PFSK-1 (cell line): Measurements from ENCODE around the gene RNF5.

Source experiments
- POLR2AphosphoS5 ChIP-seq: IDR thresholded peaks from 2 replicates; pipeline ENCODE4 v1.6.1; 2012; ENCODE audit warnings: low read depth, mild to moderate bottlenecking, control low read depth, low read length, moderate library complexity
- TAF1 ChIP-seq: IDR thresholded peaks from 2 replicates; pipeline ENCODE4 v1.6.1; 2012; ENCODE audit warnings: low read length, control low read depth, borderline replicate concordance; ENCODE audit not compliant: insufficient read depth
- TF ChIP-seq, protein P1 (sequence below), 2 experiments: IDR thresholded peaks; 2 replicates each; pipeline versions ENCODE4 v1.6.1 to v1.8.0; 2011 to 2012; ENCODE audit warnings: low read depth in 2 of 2, low read length in 2 of 2, control low read depth in 1 of 2, inconsistent platforms in 1 of 2, mild to moderate bottlenecking in 1 of 2, moderate library complexity in 1 of 2; ENCODE audit not compliant: insufficient read depth in 1 of 2

DNA sequence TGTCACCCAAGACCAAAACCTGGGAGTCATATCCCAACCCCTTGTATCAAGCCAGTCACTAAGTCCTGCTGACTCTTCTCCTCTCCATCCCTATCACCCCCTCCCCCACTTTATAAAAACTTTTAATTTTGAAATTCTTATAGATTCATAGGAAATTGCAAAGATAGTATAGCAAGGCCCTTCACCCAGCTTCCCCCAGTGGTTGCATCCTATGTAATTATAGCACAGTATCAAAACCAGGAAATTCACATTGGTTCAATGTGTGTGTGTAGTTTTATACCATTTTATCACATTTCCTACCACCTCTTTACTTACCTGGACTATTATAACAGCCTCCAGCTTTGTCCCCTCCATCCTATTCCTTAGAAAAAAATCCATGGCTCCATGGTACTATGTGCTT is 20.2 kb upstream of the RNF5 start:
- no peak for TF ChIP-seq TAF1
- TF ChIP-seq POLR2AphosphoS5, result no peak
- TF ChIP-seq, protein P1, sequence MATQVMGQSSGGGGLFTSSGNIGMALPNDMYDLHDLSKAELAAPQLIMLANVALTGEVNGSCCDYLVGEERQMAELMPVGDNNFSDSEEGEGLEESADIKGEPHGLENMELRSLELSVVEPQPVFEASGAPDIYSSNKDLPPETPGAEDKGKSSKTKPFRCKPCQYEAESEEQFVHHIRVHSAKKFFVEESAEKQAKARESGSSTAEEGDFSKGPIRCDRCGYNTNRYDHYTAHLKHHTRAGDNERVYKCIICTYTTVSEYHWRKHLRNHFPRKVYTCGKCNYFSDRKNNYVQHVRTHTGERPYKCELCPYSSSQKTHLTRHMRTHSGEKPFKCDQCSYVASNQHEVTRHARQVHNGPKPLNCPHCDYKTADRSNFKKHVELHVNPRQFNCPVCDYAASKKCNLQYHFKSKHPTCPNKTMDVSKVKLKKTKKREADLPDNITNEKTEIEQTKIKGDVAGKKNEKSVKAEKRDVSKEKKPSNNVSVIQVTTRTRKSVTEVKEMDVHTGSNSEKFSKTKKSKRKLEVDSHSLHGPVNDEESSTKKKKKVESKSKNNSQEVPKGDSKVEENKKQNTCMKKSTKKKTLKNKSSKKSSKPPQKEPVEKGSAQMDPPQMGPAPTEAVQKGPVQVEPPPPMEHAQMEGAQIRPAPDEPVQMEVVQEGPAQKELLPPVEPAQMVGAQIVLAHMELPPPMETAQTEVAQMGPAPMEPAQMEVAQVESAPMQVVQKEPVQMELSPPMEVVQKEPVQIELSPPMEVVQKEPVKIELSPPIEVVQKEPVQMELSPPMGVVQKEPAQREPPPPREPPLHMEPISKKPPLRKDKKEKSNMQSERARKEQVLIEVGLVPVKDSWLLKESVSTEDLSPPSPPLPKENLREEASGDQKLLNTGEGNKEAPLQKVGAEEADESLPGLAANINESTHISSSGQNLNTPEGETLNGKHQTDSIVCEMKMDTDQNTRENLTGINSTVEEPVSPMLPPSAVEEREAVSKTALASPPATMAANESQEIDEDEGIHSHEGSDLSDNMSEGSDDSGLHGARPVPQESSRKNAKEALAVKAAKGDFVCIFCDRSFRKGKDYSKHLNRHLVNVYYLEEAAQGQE (IDR thresholded peaks at IDR 0.05; ENCODE audit: insufficient read depth in 1 of 2, low read depth in 2 of 2, low read length in 2 of 2), result no peak
